GM21576 (cell line): ENCODE results near the gene PAGE1.
"Not testable (repeated sequence)": the region's sequence is repeated elsewhere in the genome, so short reads cannot be mapped to it uniquely, and the experiment has no call there.

Experiments used
- ATAC-seq: cut with Tn5 transposase; IDR thresholded peaks from one replicate; pipeline ENCODE4 v1.9.1; 2021; ENCODE audit warnings: mild to moderate bottlenecking, moderate library complexity; ENCODE audit not compliant: unreplicated experiment

Gene PAGE1

GRCh38 chrX:49695276-49696180, at the start of gene PAGE1:
Gene PAGE1, minus strand, starts transcription at chrX:49695984. Its CDS starts 1,214 bp downstream, at chrX:49694770.
- ATAC-seq, result no peak

GRCh38 chrX:49741501-49741900, 45.7 kb upstream of the PAGE1 start:
- ATAC-seq, result not testable (repeated sequence)

GRCh38 chrX:49727847-49728246, 32.1 kb upstream of the PAGE1 start:
- no peak for ATAC-seq

- ATAC-seq, result no peak
Observed at GRCh38 chrX:49726966-49727365, 31.2 kb upstream of the PAGE1 start.

GRCh38 chrX:49725923-49726904, 30.4 kb upstream of the PAGE1 start:
- no peak for ATAC-seq

GRCh38 chrX:49725401-49725800, 29.6 kb upstream of the PAGE1 start:
- ATAC-seq, result no peak

GRCh38 chrX:49720106-49720505, 24.3 kb upstream of the PAGE1 start:
- ATAC-seq, result not testable (repeated sequence)

GRCh38 chrX:49712577-49712976, 16.8 kb upstream of the PAGE1 start:
- ATAC-seq, result no peak

- ATAC-seq, result no peak
Observed at GRCh38 chrX:49710744-49711319, 15.0 kb upstream of the PAGE1 start.

GRCh38 chrX:49704691-49705404, 9.1 kb upstream of the PAGE1 start:
- ATAC-seq, result no peak

GRCh38 chrX:49701933-49702332, 6.1 kb upstream of the PAGE1 start:
- no peak for ATAC-seq

- no peak for ATAC-seq
Observed at GRCh38 chrX:49701323-49701722, 5.5 kb upstream of the PAGE1 start.

GRCh38 chrX:49675075-49675719, 20.6 kb downstream of the PAGE1 start:
- ATAC-seq, result no peak

- ATAC-seq, result no peak
Observed at GRCh38 chrX:49673394-49673793, 22.4 kb downstream of the PAGE1 start.

- ATAC-seq, result no peak
Observed at GRCh38 chrX:49664824-49665223, 31.0 kb downstream of the PAGE1 start.

GRCh38 chrX:49661881-49662280, 33.9 kb downstream of the PAGE1 start:
- no peak for ATAC-seq

- ATAC-seq, result no peak
Observed at GRCh38 chrX:49659771-49660170, 36.0 kb downstream of the PAGE1 start.

- ATAC-seq, result no peak
Observed at GRCh38 chrX:49656533-49656932, 39.3 kb downstream of the PAGE1 start.

- no peak for ATAC-seq
Observed at GRCh38 chrX:49644991-49645637, 50.7 kb downstream of the PAGE1 start.
